ENCODE data around the gene TRMT1. TPM values are rescaled to one million over a fixed set of nuclear protein-coding genes. Genes with fewer than 3 reads are reported as not detected.

Gene TRMT1
- total RNA-seq, 2 donors from 2014 or later, result 18.4 to 20.9 TPM

- DNase-seq, result no peak
- no peak for ATAC-seq
- intact Hi-C loops (cut with DNase I), result loop anchor here in 1 of 2 donors (10.0 kb wide), 1 partner anchor 168 kb away; no protein-coding TSS in a partner anchor
Observed at GRCh38 chr19:13097033-13097462, 19.5 kb downstream of the TRMT1 start.

GRCh38 chr19:13095934-13096927 is 20.3 kb downstream of the TRMT1 start:
- ATAC-seq, result no peak
- DNase-seq, result no peak
- intact Hi-C loops (cut with DNase I), result loop anchor here (2.0 to 10.0 kb wide), 2 partner anchors 117 to 169 kb away; no protein-coding TSS in a partner anchor

GRCh38 chr19:13095393-13095784 is 21.2 kb downstream of the TRMT1 start:
- ATAC-seq (no peak), DNase-seq (no peak)
- intact Hi-C loops (cut with DNase I), result loop anchor here (2.0 to 10.0 kb wide), 2 partner anchors 117 to 169 kb away; no protein-coding TSS in a partner anchor

GRCh38 chr19:13094771-13095392 is 21.7 kb downstream of the TRMT1 start:
- peak; percentile 44 for DNase-seq
- intact Hi-C loops (cut with DNase I), result loop anchor here (2.0 to 10.0 kb wide), 2 partner anchors 116 to 170 kb away; no protein-coding TSS in a partner anchor
- ATAC-seq, result no peak

GRCh38 chr19:13094106-13094504 is 22.4 kb downstream of the TRMT1 start:
- ATAC-seq (no peak), DNase-seq (peak; percentile 35)
- intact Hi-C loops (cut with DNase I), result loop anchor here (2.0 to 10.0 kb wide), 2 partner anchors 115 to 171 kb away; no protein-coding TSS in a partner anchor

- intact Hi-C loops (cut with DNase I), result loop anchor here (2.0 to 10.0 kb wide), 2 partner anchors 115 to 171 kb away; no protein-coding TSS in a partner anchor
- DNase-seq, result peak; percentile 89
- peak; percentile 51 to 59 for ATAC-seq
Observed at GRCh38 chr19:13093407-13094105, 23.0 kb downstream of the TRMT1 start.

GRCh38 chr19:13092606-13093235 is 23.8 kb downstream of the TRMT1 start:
- peak in 1 of 2 donors; percentile 0 for ATAC-seq
- intact Hi-C loops (cut with DNase I), result loop anchor here in 1 of 2 donors (2.0 to 10.0 kb wide), 2 partner anchors 114 to 172 kb away; no protein-coding TSS in a partner anchor

GRCh38 chr19:13092158-13092543 is 24.4 kb downstream of the TRMT1 start:
- no peak for ATAC-seq
- DNase-seq, result no peak
- intact Hi-C loops (cut with DNase I), result loop anchor here in 1 of 2 donors (2.0 to 10.0 kb wide), 2 partner anchors 113 to 173 kb away; no protein-coding TSS in a partner anchor

More at GRCh38 chr19:13092606-13093235, 23.8 kb downstream of the TRMT1 start:
- DNase-seq, result no peak

- ATAC-seq (peak; percentile 60 to 73), DNase-seq (peak; percentile 68)
- intact Hi-C loops (cut with DNase I), result loop anchor here in 1 of 2 donors (2.0 to 10.0 kb wide), 2 partner anchors 113 to 173 kb away; no protein-coding TSS in a partner anchor
Observed at GRCh38 chr19:13091400-13092157, 25.0 kb downstream of the TRMT1 start.

GRCh38 chr19:13090511-13091231 is 25.9 kb downstream of the TRMT1 start:
- ATAC-seq (no peak), DNase-seq (no peak)
- intact Hi-C loops (cut with DNase I), result loop anchor here in 1 of 2 donors (10.0 kb wide), 1 partner anchor 174 kb away; no protein-coding TSS in a partner anchor

- no peak for DNase-seq
- intact Hi-C loops (cut with DNase I), result loop anchor here in 1 of 2 donors (10.0 kb wide), 1 partner anchor 175 kb away; no protein-coding TSS in a partner anchor
- no peak for ATAC-seq
Observed at GRCh38 chr19:13089857-13090507, 26.6 kb downstream of the TRMT1 start.

GRCh38 chr19:13089139-13089856 is 27.2 kb downstream of the TRMT1 start:
- ATAC-seq (no peak), DNase-seq (no peak)
- intact Hi-C loops (cut with DNase I), result no loop called here

- ATAC-seq, result no peak
- DNase-seq, result no peak
- intact Hi-C loops (cut with DNase I), result no loop called here
Observed at GRCh38 chr19:13087795-13088537, 28.6 kb downstream of the TRMT1 start.

- intact Hi-C loops (cut with DNase I), result no loop called here
- ATAC-seq (no peak), DNase-seq (no peak)
Observed at GRCh38 chr19:13087295-13087694, 29.2 kb downstream of the TRMT1 start.

- DNase-seq, result no peak
- intact Hi-C loops (cut with DNase I), result no loop called here
Observed at GRCh38 chr19:13086341-13086740, 30.2 kb downstream of the TRMT1 start.

More at GRCh38 chr19:13086341-13086740, 30.2 kb downstream of the TRMT1 start:
- no peak for ATAC-seq
